H1 (cell line): Measurements from ENCODE around the gene IRX4. TPM values are rescaled to one million over a fixed set of nuclear protein-coding genes. Genes with fewer than 3 reads are reported as not detected.

ENCODE experiments used
- CTCF ChIA-PET: fragments of 300-600 bp; sonication (Branson Sonifier 250); formaldehyde crosslinking; loops from one replicate; lab custom pipeline; 2021; ENCODE audit not compliant: partially characterized antibody; lab: Charles Lee
- POLR2A ChIA-PET: fragments of 300-600 bp; sonication (Branson Sonifier 250); formaldehyde crosslinking; loops from one replicate; lab custom pipeline; 2021; ENCODE audit warnings: inconsistent platforms; ENCODE audit not compliant: partially characterized antibody; lab: Charles Lee
- DNase-seq, 2 experiments: peaks; one replicate each; pipeline versions ENCODE4 v3.0.0 to v3.0.0-alpha.2; 2010 to 2022; ENCODE audit warnings: low spot score in 2 of 2, low read depth in 1 of 2, mixed read lengths in 1 of 2
- FAIRE-seq: peaks from 2 replicates; lab custom pipeline; 2011; peaks lifted over from hg19 to GRCh38; lab: Jason Lieb, UNC
- H2AFZ ChIP-seq: 2 replicates; pipeline ENCODE4 v1.8.1; 2012; ENCODE audit warnings: low read length, inconsistent platforms
- H2AK5ac ChIP-seq: 2 replicates; pipeline ENCODE4 v1.6.1; 2013; ENCODE audit warnings: low read depth, low read length
- H2BK120ac ChIP-seq: replicated peaks from 2 replicates; pipeline ENCODE3; 2013; ENCODE audit warnings: low read depth, low read length, inconsistent platforms
- H2BK12ac ChIP-seq: 2 replicates; pipeline ENCODE4 v1.6.1; 2013; ENCODE audit warnings: low read depth, low read length
- H2BK15ac ChIP-seq: 2 replicates; pipeline ENCODE4 v1.6.1; 2013; ENCODE audit warnings: low read length
- H2BK20ac ChIP-seq: 2 replicates; pipeline ENCODE4 v1.6.1; 2013; ENCODE audit warnings: low read length
- H2BK5ac ChIP-seq: 2 replicates; pipeline ENCODE4 v1.6.1; 2013; ENCODE audit warnings: low read depth, low read length
- H3K14ac ChIP-seq: 2 replicates; pipeline ENCODE4 v1.6.1; 2013; ENCODE audit warnings: inconsistent platforms; ENCODE audit not compliant: insufficient read length
- H3K18ac ChIP-seq: 2 replicates; pipeline ENCODE4 v1.6.1; 2013; ENCODE audit warnings: low read length; ENCODE audit errors: extremely low read depth
- H3K23ac ChIP-seq: 2 replicates; pipeline ENCODE4 v1.6.1; 2013; ENCODE audit warnings: inconsistent platforms; ENCODE audit not compliant: insufficient read length
- H3K23me2 ChIP-seq: 2 replicates; pipeline ENCODE4 v1.6.1; 2013; ENCODE audit warnings: low read depth, low read length
- H3K27ac ChIP-seq: 2 replicates; pipeline ENCODE4 v1.6.1; 2011; ENCODE audit warnings: low read depth, low read length, inconsistent platforms
- H3K27me3 ChIP-seq, 4 experiments: replicated peaks in 1 of 4; 1 replicate in 1 of 4; 2 replicates in 3 of 4; pipeline versions ENCODE4 v1.6.1 to v1.8.1; 2011 to 2013; ENCODE audit warnings: low read length in 3 of 4, mild to moderate bottlenecking in 3 of 4, inconsistent platforms in 2 of 4, mixed read lengths in 2 of 4, moderate library complexity in 1 of 4; ENCODE audit not compliant: control insufficient read depth in 3 of 4, insufficient read depth in 3 of 4; ENCODE audit errors: extremely low read depth in 1 of 4
- H3K36me3 ChIP-seq, 4 experiments: 2 replicates each; pipeline versions ENCODE4 v1.6.1 to v1.8.1; 2011 to 2013; ENCODE audit warnings: mild to moderate bottlenecking in 4 of 4, low read length in 3 of 4, moderate library complexity in 2 of 4, control low read depth in 1 of 4, inconsistent platforms in 1 of 4; ENCODE audit not compliant: insufficient read depth in 4 of 4, control insufficient read depth in 2 of 4
- H3K4ac ChIP-seq: replicated peaks from 2 replicates; pipeline ENCODE3; 2013; ENCODE audit warnings: low read length, low read depth, mixed read lengths, inconsistent platforms; ENCODE audit not compliant: insufficient read length
- H3K4me1 ChIP-seq, 4 experiments: replicated peaks in 1 of 4; 1 replicate in 1 of 4; 2 replicates in 3 of 4; pipeline versions ENCODE4 v1.6.1 to v1.8.1; 2011 to 2013; ENCODE audit warnings: low read length in 3 of 4, inconsistent platforms in 2 of 4, mixed read lengths in 1 of 4; ENCODE audit not compliant: insufficient read depth in 4 of 4, control insufficient read depth in 3 of 4
- H3K4me2 ChIP-seq, 2 experiments: 2 replicates each; pipeline versions ENCODE4 v1.6.1 to v1.8.1; 2011 to 2013; ENCODE audit warnings: low read depth in 2 of 2, low read length in 2 of 2, control low read depth in 1 of 2, inconsistent platforms in 1 of 2, mild to moderate bottlenecking in 1 of 2; ENCODE audit not compliant: insufficient read depth in 1 of 2
- H3K4me3 ChIP-seq, 4 experiments: fragments of 200-600, 300-600 bp in 1 of 4; sonication (generic), shearing (Covaris generic), sonication (Bioruptor Twin) in 1 of 4; 2 replicates each; pipeline versions ENCODE4 v1.5.1 to v1.8.1; 2011 to 2016; ENCODE audit warnings: low read length in 4 of 4, low read depth in 3 of 4, control low read depth in 2 of 4, inconsistent platforms in 2 of 4, mild to moderate bottlenecking in 2 of 4, mixed read lengths in 1 of 4, moderate library complexity in 1 of 4; ENCODE audit not compliant: insufficient read depth in 2 of 4; ENCODE audit errors: extremely low read depth in 1 of 4
- H3K56ac ChIP-seq: replicated peaks from 2 replicates; pipeline ENCODE3; 2013; ENCODE audit warnings: low read depth, mild to moderate bottlenecking, mixed read lengths, low read length, inconsistent platforms; ENCODE audit not compliant: insufficient read length
- H3K79me1 ChIP-seq: 2 replicates; pipeline ENCODE4 v1.6.1; 2013; ENCODE audit warnings: low read depth, low read length, control low read depth
- H3K79me2 ChIP-seq, 2 experiments: 2 replicates each; pipeline versions ENCODE4 v1.6.1 to v1.8.1; 2012 to 2013; ENCODE audit warnings: low read length in 2 of 2, mild to moderate bottlenecking in 2 of 2, inconsistent platforms in 1 of 2; ENCODE audit not compliant: insufficient read depth in 2 of 2, control insufficient read depth in 1 of 2
- H3K9ac ChIP-seq, 4 experiments: replicated peaks in 1 of 4; 1 replicate in 1 of 4; 2 replicates in 3 of 4; pipeline versions ENCODE4 v1.6.1 to v1.8.1; 2011 to 2013; ENCODE audit warnings: low read depth in 3 of 4, low read length in 3 of 4, control low read depth in 2 of 4, mild to moderate bottlenecking in 2 of 4, moderate library complexity in 2 of 4, inconsistent platforms in 1 of 4; ENCODE audit errors: extremely low read depth in 1 of 4
- H3K9me3 ChIP-seq, 2 experiments: 2 replicates each; pipeline versions ENCODE4 v1.6.1 to v1.8.1; 2012 to 2013; ENCODE audit warnings: mild to moderate bottlenecking in 2 of 2, moderate library complexity in 2 of 2, control low read depth in 1 of 2, inconsistent platforms in 1 of 2, low read depth in 1 of 2, low read length in 1 of 2, mixed read lengths in 1 of 2; ENCODE audit not compliant: insufficient read depth in 2 of 2
- H4K20me1 ChIP-seq, 2 experiments: replicated peaks in 1 of 2; 2 replicates each; pipeline versions ENCODE3 to v1.8.1; 2011 to 2013; ENCODE audit warnings: inconsistent platforms in 2 of 2, low read length in 2 of 2, mild to moderate bottlenecking in 1 of 2; ENCODE audit not compliant: insufficient read depth in 2 of 2, control insufficient read depth in 1 of 2
- H4K5ac ChIP-seq: 2 replicates; pipeline ENCODE4 v1.6.1; 2013; ENCODE audit warnings: low read length, low read depth, mixed read lengths, inconsistent platforms; ENCODE audit not compliant: insufficient read length
- H4K8ac ChIP-seq: 2 replicates; pipeline ENCODE4 v1.8.0; 2013; ENCODE audit warnings: mild to moderate bottlenecking, moderate library complexity, low read length, inconsistent platforms; ENCODE audit not compliant: insufficient read depth; ENCODE audit errors: extremely low read depth
- H4K91ac ChIP-seq: replicated peaks from 2 replicates; pipeline ENCODE3; 2013; ENCODE audit warnings: low read length, mixed read lengths, inconsistent platforms; ENCODE audit not compliant: insufficient read length
- ASH2L ChIP-seq: fragments of 200-600, 300-600 bp; sonication (generic); IDR thresholded peaks from one replicate; pipeline ENCODE4 v1.7.1; 2017; ENCODE audit warnings: low read length
- BACH1 ChIP-seq: IDR thresholded peaks from 2 replicates; pipeline ENCODE4 v1.6.1; 2012; ENCODE audit warnings: low read length, improper control_type of control experiment
- CHD1 ChIP-seq: IDR thresholded peaks from 2 replicates; pipeline ENCODE4 v1.6.1; 2012; ENCODE audit warnings: low read depth, low read length, improper control_type of control experiment
- EGR1 ChIP-seq: IDR thresholded peaks from 2 replicates; pipeline ENCODE4 v1.6.1; 2011; ENCODE audit warnings: low read depth, low read length, borderline replicate concordance
- JUN ChIP-seq: IDR thresholded peaks from 2 replicates; pipeline ENCODE4 v1.6.1; 2011; ENCODE audit warnings: low read depth, mild to moderate bottlenecking, improper control_type of control experiment, low read length
- RAD21 ChIP-seq, 2 experiments: IDR thresholded peaks in 1 of 2; conservative IDR thresholded peaks in 1 of 2; 2 replicates each; pipeline ENCODE4 v1.6.1; 2011; ENCODE audit warnings: low read depth in 2 of 2, low read length in 2 of 2, improper control_type of control experiment in 1 of 2, inconsistent platforms in 1 of 2, mild to moderate bottlenecking in 1 of 2, moderate library complexity in 1 of 2
- RFX5 ChIP-seq: IDR thresholded peaks from 2 replicates; pipeline ENCODE4 v1.6.1; 2011; ENCODE audit warnings: low read depth, low read length, improper control_type of control experiment, borderline replicate concordance
- TEAD4 ChIP-seq: IDR thresholded peaks from 2 replicates; pipeline ENCODE4 v1.6.1; 2012; ENCODE audit warnings: low read depth, low read length, inconsistent platforms, mixed read lengths
- ZNF274 ChIP-seq: IDR thresholded peaks from 2 replicates; pipeline ENCODE4 v1.7.0; 2012; ENCODE audit warnings: low read length, borderline replicate concordance; ENCODE audit errors: extremely low read depth
- WGBS, 2 experiments: shearing (Covaris generic) in 1 of 2; methylation state at CpG; one replicate each; pipeline versions ENCODE4 v1.1.6 to v1.1.7; 2013 to 2015; ENCODE audit warnings: low lambda C conversion rate in 2 of 2, mixed read lengths in 2 of 2, inconsistent platforms in 1 of 2, low coverage in 1 of 2, missing lambda C conversion rate in 1 of 2; ENCODE audit not compliant: insufficient replicate concordance in 2 of 2, insufficient coverage in 1 of 2, insufficient read length in 1 of 2; ENCODE audit errors: extremely low coverage in 1 of 2, missing lambda C conversion rate in 1 of 2; 5-methylcytosine and 5-hydroxymethylcytosine counted together
- polyA plus RNA-seq, 7 experiments: library from polyadenylated mRNA; depleted of rRNA in 3 of 7; stranded (reverse) in 5 of 7; unstranded in 2 of 7; fragments of >200 nt in 5 of 7; fragments of 200-250 nt in 2 of 7; gene quantifications; 1 replicate in 5 of 7; 2 replicates in 1 of 7; 4 replicates in 1 of 7; pipeline versions ENCODE4 v1.2.1 to v1.2.3, GENCODE V29; 2011 to 2013; ENCODE audit warnings: missing spikeins in 2 of 7, mixed read lengths in 2 of 7
- total RNA-seq: library from RNA; stranded (reverse); fragmentation: NEBNext Ultra II Directional; extraction: Animal tissue kit (Norgen Biotek cat#: 25700); gene quantifications from 2 replicates; pipeline ENCODE4 v1.2.1, GENCODE V29; 2021
- TF ChIP-seq, protein P1 (sequence below): IDR thresholded peaks from 2 replicates; pipeline ENCODE4 v1.6.1; 2012; ENCODE audit warnings: low read length, inconsistent platforms

The IRX4 gene
- total and polyA plus RNA-seq, 2 of the 8 experiments (the other 6 are each of a cell fraction or from before 2014, with no cell fraction given) = 0.45 to 1.2 TPM

- Histone ChIP-seq H3K79me2 (no peaks in the 10 kb centered on the region), H3K18ac (peak overlapping the region; percentile 89), H2BK12ac (peak overlapping the region; percentile 72; the same call in 1 of the 2 replicates), H3K23ac (no peak overlapping the region), H3K14ac (no peak overlapping the region), H2BK5ac (peak overlapping the region; percentile 74; the same call in 1 of the 2 replicates), H3K9ac (no peak overlapping the region), H3K4ac (no peak overlapping the region), H4K91ac (peak overlapping the region; percentile 47), H2BK20ac (no peak overlapping the region), H3K4me1 (peaks cover 3 to 11% (median 4%) of the 10 kb centered on the region in 4 experiments; a peak in 6 of 7 replicates), H3K56ac (no peak overlapping the region), H3K4me3 (peak overlapping the region; percentile 48 to 68 (median 52)), H3K79me1 (peaks cover 3% of the 10 kb centered on the region; the same call in 1 of the 2 replicates), H3K27me3 (peaks cover 2 to 35% (median 22%) of the 10 kb centered on the region in 4 experiments; a peak in 6 of 7 replicates), H2BK15ac (no peak overlapping the region), H2AFZ (peak overlapping the region; percentile 83; the same call in 1 of the 2 replicates), H2BK120ac (no peak overlapping the region), H4K20me1 (peaks cover 0 to 13% of the 10 kb centered on the region in 2 experiments), H3K4me2 (peak overlapping the region; percentile 86 to 100), H3K36me3 (no peaks in the 10 kb centered on the region; a peak in 1 of 8 replicates), H4K5ac (no peak overlapping the region), H2AK5ac (no peak overlapping the region), H3K9me3 (no peaks in the 10 kb centered on the region), H4K8ac (peak overlapping the region; percentile 91), H3K23me2 (peaks cover 27% of the 10 kb centered on the region), H3K27ac (no peak overlapping the region)
- 2% methylated on average over 34 of the region's 66 CpGs; no CpG with 5 or more reads in 1 of the 2 experiments for WGBS, 2 experiments
- no peak for FAIRE-seq
- ChIA-PET POLR2A (no interaction called here), CTCF (interaction anchor here (1.2 kb wide), 1 partner anchor 167 kb away, joined by 3 read pairs; no protein-coding TSS in a partner anchor)
- peak in 1 of 2 experiments; percentile 83 for DNase-seq
- TF ChIP-seq RAD21 (IDR thresholded peaks at IDR 0.05 in 1 of 2, conservative IDR thresholded peaks at IDR 0.05 in 1 of 2; ENCODE audit: low read depth in 2 of 2, low read length in 2 of 2) = no peak; a peak in 1 of 4 replicates
- TF ChIP-seq CHD1 = no peak
- no peak for TF ChIP-seq ASH2L
- TF ChIP-seq, protein P1, sequence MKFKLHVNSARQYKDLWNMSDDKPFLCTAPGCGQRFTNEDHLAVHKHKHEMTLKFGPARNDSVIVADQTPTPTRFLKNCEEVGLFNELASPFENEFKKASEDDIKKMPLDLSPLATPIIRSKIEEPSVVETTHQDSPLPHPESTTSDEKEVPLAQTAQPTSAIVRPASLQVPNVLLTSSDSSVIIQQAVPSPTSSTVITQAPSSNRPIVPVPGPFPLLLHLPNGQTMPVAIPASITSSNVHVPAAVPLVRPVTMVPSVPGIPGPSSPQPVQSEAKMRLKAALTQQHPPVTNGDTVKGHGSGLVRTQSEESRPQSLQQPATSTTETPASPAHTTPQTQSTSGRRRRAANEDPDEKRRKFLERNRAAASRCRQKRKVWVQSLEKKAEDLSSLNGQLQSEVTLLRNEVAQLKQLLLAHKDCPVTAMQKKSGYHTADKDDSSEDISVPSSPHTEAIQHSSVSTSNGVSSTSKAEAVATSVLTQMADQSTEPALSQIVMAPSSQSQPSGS = no peak
- TF ChIP-seq ZNF274 = no peak
- TF ChIP-seq JUN = no peak
- no peak for TF ChIP-seq RFX5
- 0 out of 2 replicates have a peak, but pooled peaks have one; percentile 7 for TF ChIP-seq TEAD4
- TF ChIP-seq EGR1 = no peak; the same call in 1 of the 2 replicates
- TF ChIP-seq BACH1 = peak; percentile 18; the same call in 1 of the 2 replicates
These were observed 48.3 kb upstream of the IRX4 start for GRCh38 chr5:1930880-1931603.
